SK-N-SH (cell line): ENCODE data around the gene NEURL2. TPM values are rescaled to one million over a fixed set of nuclear protein-coding genes. Genes with fewer than 3 reads are reported as not detected.

ENCODE experiments used
- CTCF ChIA-PET: fragments of 300-600, 350-600 bp; formaldehyde crosslinking; extraction: SDS; loops from one replicate; lab custom pipeline; 2021; lab: Yijun Ruan, JAX
- POLR2A ChIA-PET: fragments of 350-600 bp; sonication (Branson Sonifier 250); formaldehyde crosslinking; extraction: SDS; loops from one replicate; lab custom pipeline; 2020; ENCODE audit warnings: antibody characterized with exemption, inconsistent platforms; lab: Yijun Ruan, JAX
- DNase-seq: peaks from one replicate; pipeline ENCODE4 v3.0.0; 2012
- H2AFZ ChIP-seq: fragments of 200-600 bp; sonication (generic); 2 replicates; pipeline ENCODE4 v1.8.1; 2016; ENCODE audit warnings: antibody characterized with exemption, mild to moderate bottlenecking, low read depth
- H3F3A ChIP-seq: fragments of 200-600 bp; sonication (generic); replicated peaks from 2 replicates; pipeline ENCODE3; 2016; ENCODE audit warnings: antibody characterized with exemption, mild to moderate bottlenecking; ENCODE audit not compliant: insufficient read depth
- H3K27ac ChIP-seq, 2 experiments: fragments of 200-500 bp in 1 of 2; fragments of 200-600 bp in 1 of 2; sonication (Bioruptor generic) in 1 of 2; sonication (generic), shearing (Covaris generic) in 1 of 2; 2 replicates each; pipeline versions ENCODE4 v1.5.1 to v1.6.1; 2014 to 2016; ENCODE audit warnings: low read depth in 2 of 2, inconsistent platforms in 1 of 2, low read length in 1 of 2, mild to moderate bottlenecking in 1 of 2, mixed read lengths in 1 of 2
- H3K27me3 ChIP-seq: fragments of 200-600 bp; sonication (generic), shearing (Covaris generic); 2 replicates; pipeline ENCODE4 v1.6.1; 2016; ENCODE audit warnings: mixed run types; ENCODE audit not compliant: insufficient read depth
- H3K36me3 ChIP-seq, 2 experiments: fragments of 200-500 bp in 1 of 2; fragments of 200-600 bp in 1 of 2; sonication (Bioruptor generic) in 1 of 2; sonication (generic) in 1 of 2; replicated peaks in 1 of 2; 2 replicates each; pipeline versions ENCODE3 to v1.5.1; 2014 to 2016; ENCODE audit warnings: low read length in 1 of 2, mild to moderate bottlenecking in 1 of 2; ENCODE audit not compliant: insufficient read depth in 2 of 2, control insufficient read depth in 1 of 2
- H3K4me1 ChIP-seq, 2 experiments: fragments of 200-500 bp in 1 of 2; fragments of 200-600 bp in 1 of 2; sonication (Bioruptor generic) in 1 of 2; sonication (generic), shearing (Covaris generic) in 1 of 2; 2 replicates each; pipeline versions ENCODE4 v1.5.1 to v1.6.1; 2014 to 2016; ENCODE audit warnings: low read depth in 1 of 2, low read length in 1 of 2, mixed run types in 1 of 2; ENCODE audit not compliant: insufficient read depth in 2 of 2, control insufficient read depth in 1 of 2
- H3K4me2 ChIP-seq: fragments of 200-600 bp; sonication (generic), shearing (Covaris generic); 2 replicates; pipeline ENCODE4 v1.6.1; 2017; ENCODE audit warnings: mixed run types
- H3K4me3 ChIP-seq, 2 experiments: fragments of 200-500 bp in 1 of 2; fragments of 200-600 bp in 1 of 2; sonication (Bioruptor generic) in 1 of 2; sonication (generic), shearing (Covaris generic) in 1 of 2; 2 replicates each; pipeline versions ENCODE4 v1.5.1 to v1.8.1; 2014 to 2016; ENCODE audit warnings: low read depth in 2 of 2, inconsistent platforms in 1 of 2, low read length in 1 of 2, mild to moderate bottlenecking in 1 of 2, mixed read lengths in 1 of 2, moderate library complexity in 1 of 2
- H3K79me2 ChIP-seq: fragments of 200-600 bp; sonication (generic); 2 replicates; pipeline ENCODE4 v1.8.1; 2017; ENCODE audit warnings: mild to moderate bottlenecking; ENCODE audit not compliant: insufficient read depth
- H3K9ac ChIP-seq: fragments of 200-600 bp; sonication (generic); 2 replicates; pipeline ENCODE4 v1.6.1; 2017; ENCODE audit warnings: mixed run types
- H3K9me2 ChIP-seq: fragments of 200-600 bp; sonication (generic); 2 replicates; pipeline ENCODE4 v1.6.1; 2017; ENCODE audit warnings: mixed run types
- H3K9me3 ChIP-seq: fragments of 200-600 bp; sonication (generic); 2 replicates; pipeline ENCODE4 v1.6.1; 2017; ENCODE audit warnings: mixed run types, mild to moderate bottlenecking, moderate library complexity
- H4K20me1 ChIP-seq: fragments of 200-600 bp; sonication (generic); 2 replicates; pipeline ENCODE4 v1.6.1; 2017; ENCODE audit warnings: mild to moderate bottlenecking, mixed run types; ENCODE audit not compliant: insufficient read depth
- IRF3 ChIP-seq: fragments of 150-350 bp; IDR thresholded peaks from 2 replicates; pipeline ENCODE4 v1.6.1; 2016; ENCODE audit warnings: mild to moderate bottlenecking, low read depth, low read length
- RAD21 ChIP-seq: IDR thresholded peaks from 2 replicates; pipeline ENCODE4 v1.6.1; 2012; ENCODE audit warnings: mild to moderate bottlenecking, low read length
- RFX5 ChIP-seq: IDR thresholded peaks from 2 replicates; pipeline ENCODE4 v1.6.1; 2012; ENCODE audit warnings: mild to moderate bottlenecking, improper control_type of control experiment, low read length
- WGBS: methylation state at CpG from one replicate; pipeline ENCODE4 v1.1.6; 2017; ENCODE audit warnings: low lambda C conversion rate; 5-methylcytosine and 5-hydroxymethylcytosine counted together
- polyA plus RNA-seq, 3 experiments: library from polyadenylated mRNA; depleted of rRNA; stranded (reverse); fragments of >200 nt; gene quantifications; 2 replicates each; pipeline ENCODE4 v1.2.3, GENCODE V29; 2012

Gene NEURL2
- polyA plus RNA-seq, 1 of the 3 experiments (the other 2 are of a cell fraction): 3.5 TPM

GRCh38 chr20:45867136-45867818, 23.7 kb downstream of the NEURL2 start:
- WGBS: 94% methylated on average over 6 of the region's 6 CpGs
- H3K27me3 ChIP-seq: no peaks in the 10 kb centered on the region
- TF ChIP-seq RFX5 (no peak), RAD21 (no peak)
- TF ChIP-seq, all 33 proteins: peak for 0
- H3K27ac ChIP-seq: peak overlapping the region in 1 of 2 experiments; percentile 83; a peak in 2 of 4 replicates
- no peak overlapping the region for H3K4me3 ChIP-seq
- peaks cover 0 to 8% of the 10 kb centered on the region in 2 experiments; a peak in 1 of 4 replicates for H3K4me1 ChIP-seq
- CTCF ChIA-PET: interaction anchor here (1.4 kb wide), 1 partner anchor 23 kb away, joined by 4 read pairs; no protein-coding TSS in a partner anchor
- no peaks in the 10 kb centered on the region for H3K9me3 ChIP-seq
- no peaks in the 10 kb centered on the region for H3K36me3 ChIP-seq
- H3K9ac ChIP-seq: peak overlapping the region; percentile 50
- H3F3A ChIP-seq: peaks cover 8% of the 10 kb centered on the region
- POLR2A ChIA-PET: interaction anchor here (0.6 kb wide), 1 partner anchor 696 kb away, joined by 3 read pairs; no protein-coding TSS in a partner anchor
- DNase-seq: no peak
- H3K79me2 ChIP-seq: no peaks in the 10 kb centered on the region
- 0 out of 2 replicates have a peak overlapping the region, but pooled peaks have one; percentile 34 for H3K4me2 ChIP-seq
- H3K9me2 ChIP-seq: no peaks in the 10 kb centered on the region
- no peak overlapping the region for H2AFZ ChIP-seq
- H4K20me1 ChIP-seq: no peaks in the 10 kb centered on the region

GRCh38 chr20:45866454-45866853, 24.6 kb downstream of the NEURL2 start:
- CTCF ChIA-PET: interaction anchor here (1.4 kb wide), 1 partner anchor 24 kb away, joined by 4 read pairs; no protein-coding TSS in a partner anchor
- peaks cover 8% of the 10 kb centered on the region for H3F3A ChIP-seq

More at GRCh38 chr20:45866454-45866853, 24.6 kb downstream of the NEURL2 start:
- Histone ChIP-seq H3K36me3 (no peaks in the 10 kb centered on the region), H3K4me1 (peaks cover 0 to 8% of the 10 kb centered on the region in 2 experiments; a peak in 1 of 4 replicates), H3K4me3 (no peak overlapping the region), H3K79me2 (no peaks in the 10 kb centered on the region), H3K9ac (no peak overlapping the region), H3K9me2 (no peaks in the 10 kb centered on the region), H3K27ac (no peak overlapping the region), H3K4me2 (no peak overlapping the region), H2AFZ (no peak overlapping the region), H3K27me3 (no peaks in the 10 kb centered on the region), H3K9me3 (no peaks in the 10 kb centered on the region)
- POLR2A ChIA-PET: interaction anchor here (0.6 kb wide), 1 partner anchor 695 kb away, joined by 3 read pairs; no protein-coding TSS in a partner anchor
- DNase-seq: no peak
- WGBS: 91% methylated on average over 5 of the region's 5 CpGs
- TF ChIP-seq IRF3 (no peak), RAD21 (no peak)
- TF ChIP-seq, all 33 proteins: peak for 0
- no peaks in the 10 kb centered on the region for H4K20me1 ChIP-seq
